Stromal cell of bone marrow (primary cell): ENCODE measurements around the gene RGMB.

ENCODE experiments used
- DNase-seq: peaks from one replicate; pipeline ENCODE4 v3.0.0-alpha.2; 2012; ENCODE audit warnings: low read depth

RGMB gene

GRCh38 chr5:98827588-98828284 lies 54.3 kb downstream of the RGMB start:
- no peak for DNase-seq

- no peak for DNase-seq
These were observed 62.7 kb downstream of the RGMB start for GRCh38 chr5:98836175-98836574.

- DNase-seq = no peak
These were observed 66.3 kb downstream of the RGMB start for GRCh38 chr5:98839469-98840383.

- DNase-seq = no peak
These were observed 67.5 kb downstream of the RGMB start for GRCh38 chr5:98840946-98841345.

GRCh38 chr5:98843481-98843880 lies 70.0 kb downstream of the RGMB start:
- no peak for DNase-seq

GRCh38 chr5:98844865-98845264 lies 71.4 kb downstream of the RGMB start:
- no peak for DNase-seq

GRCh38 chr5:98845878-98846277 lies 72.4 kb downstream of the RGMB start:
- no peak for DNase-seq
